D721Med (cell line): ENCODE results near the gene ZNF554.
A peak's percentile ranks its signal among the peaks of the same experiment; 100 is the strongest.

ENCODE experiments used
- DNase-seq: peaks from one replicate; pipeline ENCODE4 v3.0.0; 2011; ENCODE audit warnings: low spot score; ENCODE audit not compliant: insufficient read length
- FAIRE-seq: peaks from 2 replicates; lab custom pipeline; 2011; peaks lifted over from hg19 to GRCh38; lab: Jason Lieb, UNC
- TF ChIP-seq, protein P1 (sequence below): IDR thresholded peaks from 2 replicates; pipeline ENCODE4 v1.5.1; 2012; ENCODE audit warnings: mild to moderate bottlenecking, control low read depth; ENCODE audit not compliant: insufficient read depth; ENCODE audit errors: missing control alignments

The ZNF554 gene

DNA sequence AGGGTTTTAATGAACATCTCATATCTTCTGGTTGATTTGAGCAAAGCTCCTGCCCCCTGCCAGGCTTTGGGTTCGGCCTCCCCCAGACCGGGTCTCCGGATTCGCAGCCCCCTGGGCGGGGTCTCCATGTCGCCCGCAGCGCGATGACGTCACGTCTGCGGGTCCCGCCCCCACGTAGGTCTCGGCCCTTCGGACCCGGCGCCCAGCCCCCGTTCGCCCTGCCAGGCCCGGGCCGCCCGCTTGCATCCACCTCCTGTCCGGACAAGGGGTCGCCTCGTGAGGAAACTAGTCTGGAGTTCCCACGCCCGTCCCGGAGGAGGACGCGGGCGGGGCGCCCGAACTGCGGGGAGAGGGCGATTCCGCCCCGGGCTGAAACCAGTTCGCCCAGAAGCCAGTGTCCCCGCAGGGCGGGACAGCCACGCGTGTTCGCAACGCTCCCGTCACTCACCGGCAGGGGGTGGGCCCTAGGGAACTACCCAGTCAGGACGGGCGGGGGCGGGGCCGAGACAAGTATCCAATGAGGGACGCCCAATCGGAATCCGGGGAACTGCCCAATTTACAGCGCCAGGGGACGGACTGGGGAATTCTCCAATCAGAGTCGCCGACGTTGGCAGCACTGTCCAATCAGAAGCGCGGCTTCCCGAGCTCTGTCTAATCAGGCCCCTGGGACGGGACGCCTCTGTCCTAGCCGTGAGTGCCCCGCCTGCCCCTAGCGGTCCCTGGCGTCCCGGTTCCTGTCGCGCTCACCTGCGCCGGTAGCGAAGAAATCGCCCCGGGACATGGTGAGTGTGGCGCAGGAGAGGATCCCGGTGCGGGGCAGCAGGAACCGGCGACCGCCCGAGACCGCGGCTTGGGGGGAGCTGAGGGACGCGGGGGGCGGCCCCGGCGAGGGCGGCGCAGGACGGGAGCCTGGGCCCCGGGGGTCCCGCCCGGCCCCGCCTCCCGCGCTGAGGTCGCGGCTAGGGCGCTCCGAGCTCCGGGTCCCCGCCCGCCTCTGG is 21.4 kb downstream of the ZNF554 start, which contains the start of gene ZNF555:
TSS of gene ZNF555 (plus strand) at position 682 of the 998 bp plus-strand sequence. CDS start at position 780, 98 bp downstream.
- DNase-seq = peak; percentile 98
- TF ChIP-seq, protein P1, sequence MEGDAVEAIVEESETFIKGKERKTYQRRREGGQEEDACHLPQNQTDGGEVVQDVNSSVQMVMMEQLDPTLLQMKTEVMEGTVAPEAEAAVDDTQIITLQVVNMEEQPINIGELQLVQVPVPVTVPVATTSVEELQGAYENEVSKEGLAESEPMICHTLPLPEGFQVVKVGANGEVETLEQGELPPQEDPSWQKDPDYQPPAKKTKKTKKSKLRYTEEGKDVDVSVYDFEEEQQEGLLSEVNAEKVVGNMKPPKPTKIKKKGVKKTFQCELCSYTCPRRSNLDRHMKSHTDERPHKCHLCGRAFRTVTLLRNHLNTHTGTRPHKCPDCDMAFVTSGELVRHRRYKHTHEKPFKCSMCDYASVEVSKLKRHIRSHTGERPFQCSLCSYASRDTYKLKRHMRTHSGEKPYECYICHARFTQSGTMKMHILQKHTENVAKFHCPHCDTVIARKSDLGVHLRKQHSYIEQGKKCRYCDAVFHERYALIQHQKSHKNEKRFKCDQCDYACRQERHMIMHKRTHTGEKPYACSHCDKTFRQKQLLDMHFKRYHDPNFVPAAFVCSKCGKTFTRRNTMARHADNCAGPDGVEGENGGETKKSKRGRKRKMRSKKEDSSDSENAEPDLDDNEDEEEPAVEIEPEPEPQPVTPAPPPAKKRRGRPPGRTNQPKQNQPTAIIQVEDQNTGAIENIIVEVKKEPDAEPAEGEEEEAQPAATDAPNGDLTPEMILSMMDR = peak; percentile 15
- no peak for FAIRE-seq

DNA sequence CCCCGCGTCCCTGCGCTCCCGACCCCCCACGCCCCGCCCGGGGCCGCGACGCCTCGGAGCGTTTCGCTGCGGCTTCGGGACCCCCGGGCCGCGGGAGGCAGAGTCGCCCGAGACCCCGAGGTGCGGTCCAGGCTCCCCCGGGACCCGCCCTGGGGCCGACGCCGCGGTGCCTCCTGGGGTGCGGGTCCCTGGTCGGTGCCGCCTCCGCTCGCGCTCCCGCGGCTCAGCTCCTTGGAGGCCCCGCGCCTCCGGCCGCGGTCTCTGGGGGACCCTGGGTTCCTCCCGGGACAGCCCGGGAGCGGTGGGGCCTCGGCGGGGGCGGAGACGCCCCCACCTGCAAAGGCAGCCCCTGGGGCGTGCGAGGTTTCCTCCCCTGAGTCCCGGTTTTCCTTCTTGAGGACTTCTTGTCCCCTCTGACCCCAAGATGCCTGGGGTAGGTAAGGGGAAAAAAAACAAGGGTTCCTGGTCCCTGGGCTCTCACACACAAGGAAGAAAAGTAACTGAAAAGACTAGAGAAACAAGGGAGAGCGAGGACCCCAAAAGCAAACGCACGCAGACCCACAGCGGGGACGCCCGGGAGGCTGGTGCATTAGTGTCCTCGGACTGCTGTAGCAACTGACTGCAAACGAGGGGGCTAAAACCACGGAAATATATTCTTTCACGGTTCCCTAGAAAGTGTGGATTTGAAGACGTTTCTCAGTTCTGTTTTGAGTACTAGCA is 22.3 kb downstream of the ZNF554 start:
- no peak for DNase-seq
- TF ChIP-seq, protein P1 = no peak
- FAIRE-seq = no peak

- FAIRE-seq (no peak), DNase-seq (no peak)
- TF ChIP-seq, protein P1 = no peak
These were observed 25.4 kb downstream of the ZNF554 start for GRCh38 chr19:2845107-2845506.

DNA sequence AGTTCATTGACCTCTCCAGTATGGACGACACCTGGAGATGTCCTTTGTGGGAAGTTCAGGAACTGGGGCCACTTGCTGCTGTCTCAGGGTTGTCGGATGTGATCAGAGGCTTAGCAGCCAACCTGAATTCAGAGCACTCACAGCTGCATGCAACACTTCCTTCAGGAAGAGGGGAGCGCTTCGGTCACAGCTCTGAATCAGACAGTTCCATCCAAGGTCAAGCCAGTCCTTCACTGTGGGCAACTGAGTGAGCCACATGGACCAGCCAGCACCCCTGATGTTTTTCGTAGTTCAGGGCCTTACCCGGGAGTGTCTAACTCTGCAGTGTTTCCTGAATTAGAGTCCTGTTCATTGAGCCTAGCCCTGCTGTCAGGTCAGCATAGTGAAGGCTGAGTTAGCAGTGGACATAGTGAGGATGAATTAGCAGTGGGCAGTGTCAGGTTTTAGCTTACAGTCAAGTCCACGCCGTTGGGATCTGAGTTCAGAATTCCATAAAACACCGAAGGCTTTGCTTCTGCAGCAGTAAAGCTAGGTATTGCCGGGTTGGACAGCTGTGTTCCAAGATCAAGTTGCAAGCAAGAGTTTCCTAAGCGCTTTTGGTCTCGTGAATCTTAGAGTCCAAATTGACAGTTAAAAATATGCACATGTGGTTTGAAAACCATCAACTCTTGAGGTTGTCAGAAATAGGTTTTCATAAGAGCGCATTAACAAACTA is 26.7 kb downstream of the ZNF554 start:
- FAIRE-seq (no peak), DNase-seq (no peak)
- TF ChIP-seq, protein P1 = no peak

GRCh38 chr19:2847507-2847906 is 27.8 kb downstream of the ZNF554 start:
- TF ChIP-seq, protein P1 = no peak
- no peak for FAIRE-seq

GRCh38 chr19:2848616-2849015 is 28.9 kb downstream of the ZNF554 start:
- TF ChIP-seq, protein P1 = no peak
- no peak for FAIRE-seq
- no peak for DNase-seq

More at GRCh38 chr19:2847507-2847906, 27.8 kb downstream of the ZNF554 start:
- DNase-seq = no peak
